Skin of body (tissue), 2 donors: ENCODE measurements around the gene RGS9. TPM values are rescaled to one million over a fixed set of nuclear protein-coding genes. Genes with fewer than 3 reads are reported as not detected.
"Not testable (repeated sequence)": the region's sequence is repeated elsewhere in the genome, so short reads cannot be mapped to it uniquely, and the experiment has no call there.

Experiments
- DNase-seq: peaks from one replicate; lab custom pipeline; 2025; lab: John Stamatoyannopoulos, UW
- total RNA-seq: library from RNA; depleted of rRNA; stranded (reverse); fragments of >200 nt; gene quantifications from one replicate; pipeline ENCODE4 v1.2.3, GENCODE V29; 2014

Gene RGS9
- total RNA-seq: 4.6 TPM

- peak; percentile 58 for DNase-seq
Observed at GRCh38 chr17:65137021-65137939, at the start of gene RGS9. TSS of gene RGS9 (plus strand) at chr17:65137370. CDS start at chr17:65137541, 171 bp downstream.

DNA sequence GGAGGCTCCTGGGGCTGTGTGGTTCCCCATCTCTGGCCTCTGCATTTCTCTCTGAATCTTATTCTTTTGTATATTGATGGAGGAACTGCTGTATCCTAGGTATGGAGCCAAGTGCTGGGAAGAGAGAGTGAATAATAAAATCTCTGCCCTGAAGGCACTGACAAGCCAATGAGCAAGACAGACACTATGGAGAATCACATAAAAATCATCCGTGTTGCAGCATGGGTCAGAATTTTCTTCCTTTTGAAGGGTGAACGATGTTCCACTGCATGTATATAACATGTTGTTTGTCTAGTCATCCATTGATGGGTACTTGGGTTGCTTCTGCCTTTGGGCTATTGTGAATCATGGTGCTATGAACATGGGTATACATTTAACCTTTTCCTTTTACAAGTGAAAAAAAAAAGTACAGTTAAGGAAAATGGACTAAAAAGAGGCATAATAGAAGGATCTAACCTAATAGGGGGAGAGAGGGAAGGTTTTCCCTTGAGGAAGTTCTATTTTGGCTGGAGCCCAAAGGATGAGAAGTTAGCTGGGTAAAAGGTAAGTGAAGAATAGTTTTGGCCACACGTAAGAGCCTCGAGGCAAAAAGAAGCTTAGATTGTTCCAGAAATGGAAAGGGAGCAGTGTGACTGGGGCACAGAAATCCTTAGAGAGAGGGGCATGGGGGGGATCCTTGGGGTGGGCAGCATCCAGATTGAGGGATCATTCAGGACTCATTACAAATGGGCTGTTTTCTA lies 48.4 kb upstream of the RGS9 start:
- no peak for DNase-seq

- DNase-seq: peak; percentile 66
Observed at GRCh38 chr17:65092262-65092661, 44.9 kb upstream of the RGS9 start.

GRCh38 chr17:65092721-65093356 lies 44.3 kb upstream of the RGS9 start:
- DNase-seq: not testable (repeated sequence)

- DNase-seq: no peak
Observed at GRCh38 chr17:65093930-65094329, 43.2 kb upstream of the RGS9 start.

- no peak for DNase-seq
Observed at GRCh38 chr17:65095465-65095864, 41.7 kb upstream of the RGS9 start.

DNA sequence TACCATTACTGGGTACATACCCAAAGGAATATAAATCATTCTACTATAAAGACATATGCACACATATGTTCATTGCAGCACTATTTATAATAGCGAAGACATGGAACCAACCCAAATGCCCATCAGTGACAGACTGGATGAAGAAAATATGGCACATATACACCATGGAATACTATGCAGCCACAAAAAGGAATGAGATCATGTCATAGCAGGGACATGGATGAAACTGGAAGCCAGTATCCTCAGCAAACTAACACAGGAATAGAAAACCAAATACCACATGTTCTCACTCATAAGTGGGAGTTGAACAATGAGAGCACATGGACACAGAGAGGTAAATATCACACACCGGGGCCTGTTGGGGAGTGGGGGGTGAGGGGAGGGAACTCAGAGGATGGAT lies 40.8 kb upstream of the RGS9 start:
- DNase-seq: not testable (repeated sequence)

GRCh38 chr17:65097110-65097509 lies 40.1 kb upstream of the RGS9 start:
- no peak for DNase-seq

GRCh38 chr17:65099475-65099874 lies 37.7 kb upstream of the RGS9 start:
- DNase-seq: no peak

- no peak for DNase-seq
Observed at GRCh38 chr17:65099941-65100315, 37.2 kb upstream of the RGS9 start.

DNA sequence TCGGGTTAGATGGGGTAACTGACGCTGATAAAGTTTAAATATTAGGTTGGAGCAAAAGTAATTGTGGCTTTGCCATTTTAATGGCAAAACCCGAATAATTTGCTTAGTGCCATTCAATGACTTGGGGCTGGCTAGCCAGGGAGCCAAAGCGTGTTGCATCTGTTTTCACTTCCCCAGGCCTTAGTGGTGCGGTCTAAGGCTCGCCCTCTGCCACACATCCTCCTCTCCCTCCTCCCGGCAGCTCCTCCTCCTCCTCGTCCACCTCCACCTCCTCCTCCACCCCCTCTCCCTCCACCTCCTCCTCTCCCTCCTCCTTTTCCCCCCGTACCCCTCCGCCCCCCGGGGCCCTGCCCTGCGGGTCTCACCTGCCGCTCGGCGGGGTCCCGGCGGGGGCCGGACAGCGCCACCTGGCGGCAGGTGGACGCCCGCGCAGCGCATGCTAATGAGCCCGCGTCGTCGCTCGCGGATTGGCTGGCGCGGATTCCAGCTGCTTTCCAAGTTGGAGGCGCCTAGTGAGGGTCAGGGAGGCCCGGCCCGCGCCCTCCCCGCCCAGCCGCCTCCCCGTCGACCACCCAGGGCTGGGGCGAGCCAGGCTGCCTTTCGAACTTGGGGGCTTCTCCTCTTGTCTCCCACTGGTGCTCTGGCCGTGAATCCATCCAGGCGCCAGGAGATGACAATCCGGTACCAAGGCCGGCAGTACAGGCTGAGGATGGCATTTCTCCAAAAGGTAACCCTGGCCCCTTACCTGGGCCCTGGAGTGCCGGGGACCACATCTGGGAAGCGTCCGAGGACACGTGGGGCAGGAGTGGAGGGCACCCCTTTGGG lies 36.6 kb upstream of the RGS9 start:
- DNase-seq: peak; percentile 73

DNA sequence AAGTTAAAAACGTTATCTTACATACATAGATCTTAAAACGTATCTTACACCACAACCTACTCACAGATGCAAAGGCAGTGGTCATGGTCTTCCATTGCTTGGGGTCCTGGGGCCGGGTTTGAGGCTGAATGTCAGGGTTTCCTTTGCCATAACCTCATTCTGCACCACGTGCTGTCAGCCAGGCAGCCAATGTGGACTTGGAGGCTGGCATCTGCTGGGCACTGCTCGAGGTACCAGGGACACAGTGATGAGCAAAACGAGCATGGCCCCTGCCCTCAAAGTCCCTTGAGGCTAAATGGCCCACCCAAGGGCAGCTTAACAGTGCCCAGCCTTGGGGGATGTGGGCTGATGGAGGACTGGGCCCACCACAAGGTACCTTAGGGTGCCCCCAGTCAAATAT lies 35.8 kb upstream of the RGS9 start:
- DNase-seq: no peak

DNA sequence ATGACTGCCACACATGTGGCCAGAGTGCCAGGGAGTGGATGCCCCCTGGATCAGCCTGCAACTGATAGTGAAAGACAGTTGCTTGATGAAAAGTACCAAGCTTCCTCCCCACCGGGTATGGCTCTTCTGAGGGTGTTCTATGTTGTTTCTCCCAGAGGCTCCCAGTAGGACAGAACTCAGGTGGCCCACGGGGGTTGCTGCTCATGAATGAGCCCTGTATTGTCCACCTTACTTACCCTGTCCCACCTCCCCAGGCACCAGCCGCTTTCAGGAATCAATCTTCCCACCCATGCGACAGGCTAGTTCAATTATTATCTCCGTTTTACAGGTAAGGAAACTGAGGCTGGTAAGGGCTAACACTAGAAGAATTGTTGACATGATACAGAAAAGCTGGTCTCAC lies 34.9 kb upstream of the RGS9 start:
- DNase-seq: no peak

GRCh38 chr17:65102788-65103187 lies 34.4 kb upstream of the RGS9 start:
- no peak for DNase-seq

GRCh38 chr17:65103431-65103830 lies 33.7 kb upstream of the RGS9 start:
- DNase-seq: no peak

GRCh38 chr17:65103896-65104295 lies 33.3 kb upstream of the RGS9 start:
- DNase-seq: no peak

GRCh38 chr17:65104541-65104940 lies 32.6 kb upstream of the RGS9 start:
- no peak for DNase-seq

- no peak for DNase-seq
Observed at GRCh38 chr17:65104973-65105372, 32.2 kb upstream of the RGS9 start.

DNA sequence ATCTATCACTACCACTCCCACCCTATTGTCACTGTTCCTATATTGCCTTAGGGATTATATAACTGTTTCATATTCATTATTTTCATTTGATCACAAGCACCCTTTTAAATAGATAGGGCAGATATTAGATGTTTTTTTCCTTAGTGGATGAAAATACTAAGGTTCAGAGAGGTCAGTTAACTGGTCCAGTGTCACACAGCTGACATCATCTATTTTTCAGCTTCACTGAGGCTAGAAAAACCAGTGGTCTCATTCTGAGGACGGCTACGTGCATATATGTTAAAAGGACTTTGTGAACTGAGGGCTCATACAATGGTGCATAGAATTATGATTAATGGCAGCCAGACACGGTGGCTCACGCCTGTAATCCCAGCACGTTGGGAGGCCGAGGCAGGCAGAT lies 29.0 kb upstream of the RGS9 start:
- DNase-seq: no peak

- no peak for DNase-seq
Observed at GRCh38 chr17:65109543-65109942, 27.6 kb upstream of the RGS9 start.

- no peak for DNase-seq
Observed at GRCh38 chr17:65109990-65110680, 27.0 kb upstream of the RGS9 start.
